ENCODE results near the gene ANXA6. TPM values are rescaled to one million over a fixed set of nuclear protein-coding genes. Genes with fewer than 3 reads are reported as not detected.
A peak's percentile ranks its signal among the peaks of the same experiment; 100 is the strongest.

Gene ANXA6
- total and polyA plus RNA-seq, 10 of the 15 experiments (the other 5 are each of a cell fraction or from before 2014, with no cell fraction given), result 44.0 to 571 (median 465) TPM

DNA sequence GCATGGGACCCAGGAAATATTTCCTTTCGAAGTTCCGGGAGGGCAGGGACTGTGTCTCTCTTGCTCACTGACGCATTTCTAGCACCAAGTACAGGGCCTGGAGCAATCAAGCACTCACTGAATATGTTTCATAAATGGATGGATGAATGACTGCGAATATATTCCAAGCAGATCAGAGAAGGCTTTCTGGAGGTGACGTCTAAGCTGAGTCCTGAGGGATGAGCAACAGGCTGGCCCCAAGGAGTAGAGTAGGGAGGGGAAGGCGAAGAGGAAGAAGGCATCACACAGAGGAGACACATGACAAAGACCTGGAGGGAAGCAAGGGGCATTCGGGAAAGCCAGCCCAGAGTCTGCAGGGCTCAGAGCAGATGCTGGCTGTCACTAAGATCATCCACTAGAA lies 13.9 kb downstream of the ANXA6 start:
- intact Hi-C loops (cut with micrococcal nuclease; ENCODE audit: unreplicated experiment), result no loop called here
- in situ Hi-C loops (cut with MboI), result no loop called here

More for the DNA sequence above, 13.9 kb downstream of the ANXA6 start:
- ChIA-PET SMC1A (ENCODE audit: uncharacterized antibody, unreplicated experiment) (interaction anchor here (0.7 to 35.3 kb wide), 3 partner anchors 8 to 85 kb away, joined by 3 to 1132 read pairs (median 1132); partner anchors contain the start of gene ANXA6), POLR2A (interaction anchor here (1.8 to 8.4 kb wide), 4 partner anchors 10 to 60 kb away, joined by 4 to 153 read pairs (median 79); partner anchors contain the start of gene ANXA6), CTCF (interaction anchor here (2.8 to 40.1 kb wide), 3 partner anchors 10 to 28 kb away, joined by 17 to 1107 read pairs (median 1107); partner anchors contain the start of gene ANXA6), RAD21 (ENCODE audit: unreplicated experiment) (interaction anchor here (1.4 to 8.4 kb wide), 4 partner anchors 9 to 109 kb away, joined by 4 to 189 read pairs (median 60); partner anchors contain the start of gene GM2A)
- Histone ChIP-seq H3K4me3 (no peak overlapping the region), H2AFZ (ENCODE audit: control insufficient read depth, low read depth, low read length) (no peak overlapping the region), H3K27ac (ENCODE audit: control insufficient read depth, insufficient read depth) (peak overlapping the region; percentile 20), H3K27me3 (replicated peaks in 1 of 2; ENCODE audit: control insufficient read depth in 2 of 2, insufficient read depth in 2 of 2, low read length in 1 of 2) (no peaks in the 10 kb centered on the region), H3K36me3 (ENCODE audit: control insufficient read depth in 2 of 2, insufficient read depth in 2 of 2, low read length in 1 of 2) (peaks cover 45 to 59% of the 10 kb centered on the region in 2 experiments), H3K9ac (ENCODE audit: control insufficient read depth, insufficient read depth, low read length) (no peak overlapping the region), H3K4me2 (ENCODE audit: control insufficient read depth, insufficient read depth) (peak overlapping the region; percentile 94; the same call in 1 of the 2 replicates), H3K4me1 (ENCODE audit: control insufficient read depth, insufficient read depth, low read length) (peaks cover 68% of the 10 kb centered on the region), H4K20me1 (ENCODE audit: control insufficient read depth, insufficient read depth) (peaks cover 4% of the 10 kb centered on the region), H3K79me2 (ENCODE audit: control insufficient read depth, insufficient read depth, low read length) (peaks cover 94% of the 10 kb centered on the region), H3K9me3 (replicated peaks; ENCODE audit: control insufficient read depth, insufficient read depth, low read length) (no peaks in the 10 kb centered on the region)
- WGBS (ENCODE audit: insufficient coverage, insufficient replicate concordance, low lambda C conversion rate, missing lambda C conversion rate), result 78% methylated on average over 7 of the region's 7 CpGs
- no peak for ATAC-seq
- no TSS peak for BruUV-seq (replicated peaks)
- TF ChIP-seq FOXK2 (IDR thresholded peaks at IDR 0.05) (no peak), IKZF1 (conservative IDR thresholded peaks at IDR 0.05) (no peak), TAF1 (IDR thresholded peaks at IDR 0.05; ENCODE audit: borderline replicate concordance, low read depth, low read length) (no peak), FOS (IDR thresholded peaks at IDR 0.05; ENCODE audit: borderline replicate concordance, extremely low read depth, insufficient read length) (no peak), ZZZ3 (IDR thresholded peaks at IDR 0.05; ENCODE audit: control insufficient read depth, insufficient read length, low read depth) (no peak), BCL11A (IDR thresholded peaks at IDR 0.05; ENCODE audit: low read depth, low read length) (no peak), RAD51 (IDR thresholded peaks at IDR 0.05) (no peak)
- TF ChIP-seq, protein P1, sequence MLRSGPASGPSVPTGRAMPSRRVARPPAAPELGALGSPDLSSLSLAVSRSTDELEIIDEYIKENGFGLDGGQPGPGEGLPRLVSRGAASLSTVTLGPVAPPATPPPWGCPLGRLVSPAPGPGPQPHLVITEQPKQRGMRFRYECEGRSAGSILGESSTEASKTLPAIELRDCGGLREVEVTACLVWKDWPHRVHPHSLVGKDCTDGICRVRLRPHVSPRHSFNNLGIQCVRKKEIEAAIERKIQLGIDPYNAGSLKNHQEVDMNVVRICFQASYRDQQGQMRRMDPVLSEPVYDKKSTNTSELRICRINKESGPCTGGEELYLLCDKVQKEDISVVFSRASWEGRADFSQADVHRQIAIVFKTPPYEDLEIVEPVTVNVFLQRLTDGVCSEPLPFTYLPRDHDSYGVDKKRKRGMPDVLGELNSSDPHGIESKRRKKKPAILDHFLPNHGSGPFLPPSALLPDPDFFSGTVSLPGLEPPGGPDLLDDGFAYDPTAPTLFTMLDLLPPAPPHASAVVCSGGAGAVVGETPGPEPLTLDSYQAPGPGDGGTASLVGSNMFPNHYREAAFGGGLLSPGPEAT (IDR thresholded peaks at IDR 0.05; ENCODE audit: low read depth), result no peak
- no peak for FAIRE-seq
- no peak for DNase-seq (ENCODE audit: low read depth, low spot score)
